Naive thymus-derived CD4-positive, alpha-beta T cell (primary cell): ENCODE data around the gene HLA-DQA2. TPM values are rescaled to one million over a fixed set of nuclear protein-coding genes. Genes with fewer than 3 reads are reported as not detected.
A peak's percentile ranks its signal among the peaks of the same experiment; 100 is the strongest.
"Not testable (repeated sequence)": the region's sequence is repeated elsewhere in the genome, so short reads cannot be mapped to it uniquely, and the experiment has no call there.

Experiments used
- ATAC-seq: fragments of 150-1000 bp; cut with Tn5 transposase; 2 replicates; pipeline ENCODE4 v1.10.0; 2021; ENCODE audit warnings: mild to moderate bottlenecking, moderate library complexity
- CTCF ChIA-PET: fragments of 350-600 bp; sonication (Branson Sonifier 250); formaldehyde crosslinking; loops from one replicate; lab custom pipeline; 2021; ENCODE audit warnings: antibody characterized with exemption; lab: Charles Lee
- POLR2A ChIA-PET: fragments of 350-600 bp; sonication (Branson Sonifier 250); formaldehyde crosslinking; loops from one replicate; lab custom pipeline; 2021; ENCODE audit warnings: antibody characterized with exemption, inconsistent platforms; lab: Charles Lee
- DNase-seq, 9 donors: peaks; one replicate each; pipeline versions ENCODE4 v3.0.0 to v3.0.0-alpha.2; 2020 to 2022; ENCODE audit warnings: mixed read lengths in 1 of 9
- H3K27ac ChIP-seq: one replicate; pipeline ENCODE4 v1.7.0; 2013; ENCODE audit warnings: mild to moderate bottlenecking, low read depth, low read length, moderate library complexity
- H3K27me3 ChIP-seq, 2 donors: one replicate each; pipeline ENCODE4 v1.7.0; 2013; ENCODE audit warnings: low read length in 2 of 2, mild to moderate bottlenecking in 2 of 2, moderate library complexity in 2 of 2; ENCODE audit not compliant: control insufficient read depth in 2 of 2, insufficient read depth in 2 of 2
- H3K36me3 ChIP-seq, 3 experiments: 1 replicate in 2 of 3; 2 replicates in 1 of 3; pipeline ENCODE4 v1.7.0; 2013; ENCODE audit warnings: low read length in 3 of 3, mild to moderate bottlenecking in 3 of 3, moderate library complexity in 1 of 3; ENCODE audit not compliant: insufficient read depth in 3 of 3, control insufficient read depth in 2 of 3
- H3K4me1 ChIP-seq, 2 donors: one replicate each; pipeline ENCODE4 v1.7.0; 2013; ENCODE audit warnings: low read length in 2 of 2, mild to moderate bottlenecking in 2 of 2, moderate library complexity in 1 of 2; ENCODE audit not compliant: control insufficient read depth in 2 of 2, insufficient read depth in 2 of 2
- H3K4me3 ChIP-seq: 2 replicates; pipeline ENCODE4 v1.7.0; 2013; ENCODE audit warnings: mild to moderate bottlenecking, low read length
- H3K9me3 ChIP-seq, 3 experiments: 1 replicate in 2 of 3; 2 replicates in 1 of 3; pipeline ENCODE4 v1.7.0; 2013; ENCODE audit warnings: low read length in 3 of 3; ENCODE audit not compliant: control insufficient read depth in 2 of 3
- H3K27ac Mint-ChIP-seq, 9 donors: one replicate each; pipeline ENCODE4 v1.8.0; 2020 to 2022; ENCODE audit warnings: mixed read lengths in 9 of 9, mild to moderate bottlenecking in 8 of 9, moderate library complexity in 5 of 9, inconsistent platforms in 2 of 9
- H3K27me3 Mint-ChIP-seq, 5 donors: one replicate each; pipeline ENCODE4 v1.8.0; 2021 to 2022; ENCODE audit warnings: mixed read lengths in 5 of 5, mild to moderate bottlenecking in 1 of 5
- H3K36me3 Mint-ChIP-seq, 5 donors: one replicate each; pipeline ENCODE4 v1.8.0; 2020 to 2022; ENCODE audit warnings: mixed read lengths in 5 of 5, mild to moderate bottlenecking in 3 of 5, inconsistent platforms in 1 of 5
- H3K4me1 Mint-ChIP-seq, 7 donors: one replicate each; pipeline ENCODE4 v1.8.0; 2020 to 2022; ENCODE audit warnings: mixed read lengths in 7 of 7, mild to moderate bottlenecking in 3 of 7, inconsistent platforms in 1 of 7
- H3K4me3 Mint-ChIP-seq, 10 donors: one replicate each; pipeline ENCODE4 v1.8.0; 2020 to 2022; ENCODE audit warnings: mild to moderate bottlenecking in 10 of 10, mixed read lengths in 10 of 10, moderate library complexity in 6 of 10, inconsistent platforms in 2 of 10
- H3K9me3 Mint-ChIP-seq, 11 donors: one replicate each; pipeline ENCODE4 v1.8.0; 2020 to 2022; ENCODE audit warnings: mixed read lengths in 11 of 11, mild to moderate bottlenecking in 4 of 11, inconsistent platforms in 1 of 11, moderate library complexity in 1 of 11
- intact Hi-C, 2 donors: fragments of 100-400 bp; cut with micrococcal nuclease; formaldehyde crosslinking; loops; one replicate each; pipeline ENCODE4 v1.15.1; 2023
- polyA plus RNA-seq, 2 donors: library from polyadenylated mRNA; unstranded; fragments of 300-500 nt; fragmentation: Illumina TruSeq; gene quantifications; one replicate each; pipeline ENCODE4 v1.2.3, GENCODE V29; 2021
- total RNA-seq, 6 experiments: library from RNA in 5 of 6; stranded (reverse) in 5 of 6; gene quantifications; 1 replicate in 5 of 6; 2 replicates in 1 of 6; pipeline ENCODE4 v1.2.3 and lab custom pipeline; 2021 to 2026

HLA-DQA2 gene
- total RNA-seq (10 to 100 TPM in 1 of 5 experiments, 1 to 10 TPM in 1, not detected in 3; 3.9 to 13.3 TPM), polyA plus RNA-seq (not detected), total RNA-seq (lab: John Stamatoyannopoulos, UW) (not detected)

GRCh38 chr6:32741031-32741960 is at the start of gene HLA-DQA2:
Gene HLA-DQA2 (plus strand): TSS chr6:32741391. CDS start chr6:32741444, 53 bp downstream.
- Histone ChIP-seq H3K4me1 (no peaks in the 10 kb centered on the region), H3K9me3 (no peaks in the 10 kb centered on the region), H3K4me3 (no peak within 1 kb of the TSS), H3K27ac (no peak within 1 kb of the TSS), H3K36me3 (no peaks in the 10 kb centered on the region), H3K27me3 (peaks cover 0 to 4% of the 10 kb centered on the region in 2 donors)
- intact Hi-C loops = no loop called here
- Mint-ChIP-seq H3K4me1 (peaks cover 0 to 4% (median 0%) of the 10 kb centered on the region in 7 donors), H3K27ac (no peak within 1 kb of the TSS), H3K36me3 (no peaks in the 10 kb centered on the region), H3K4me3 (no peak within 1 kb of the TSS), H3K9me3 (peaks cover 0 to 2% (median 0%) of the 10 kb centered on the region in 11 donors), H3K27me3 (peaks cover 20 to 41% (median 34%) of the 10 kb centered on the region in 5 donors)
- ChIA-PET POLR2A (no interaction called here), CTCF (no interaction called here)
- DNase-seq (no peak), ATAC-seq (no peak)

DNA sequence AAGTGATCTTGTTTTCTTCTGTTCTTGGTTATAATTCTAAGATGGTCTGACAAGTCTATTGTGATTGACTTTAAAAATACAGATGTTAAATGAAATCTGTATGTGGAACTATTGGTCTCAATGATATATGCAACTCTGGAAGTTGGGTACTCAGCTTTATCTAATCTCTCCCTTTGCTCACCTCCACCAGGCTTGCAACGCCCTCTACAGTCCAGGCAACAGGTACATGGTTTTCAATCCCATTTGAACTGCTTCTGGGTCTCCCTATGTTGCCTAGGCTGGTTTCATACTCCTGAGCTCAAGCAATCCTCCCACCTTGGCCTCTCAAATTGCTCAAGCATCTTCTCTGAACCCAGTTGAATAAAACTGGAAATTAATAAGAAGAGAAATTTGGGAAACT is 49.2 kb upstream of the HLA-DQA2 start:
- Mint-ChIP-seq H3K36me3 (no peaks in the 10 kb centered on the region), H3K4me1 (peaks cover 4 to 16% (median 7%) of the 10 kb centered on the region in 7 donors), H3K4me3 (no peak overlapping the region), H3K27ac (no peak overlapping the region), H3K27me3 (peaks cover 3 to 58% (median 23%) of the 10 kb centered on the region in 5 donors), H3K9me3 (peaks cover 0 to 6% (median 0%) of the 10 kb centered on the region in 11 donors)
- ATAC-seq (peak; percentile 76), DNase-seq (peak in 8 of 9 donors; percentile 13 to 62 (median 46))
- no peak overlapping the region for H3K4me3 ChIP-seq
- ChIA-PET CTCF (interaction anchor here (1.0 to 1.1 kb wide), 4 partner anchors 8 to 279 kb away, joined by 3 to 6 read pairs (median 4); no protein-coding TSS in a partner anchor), POLR2A (no interaction called here)
- no peaks in the 10 kb centered on the region for H3K36me3 ChIP-seq
- H3K27me3 ChIP-seq = no peaks in the 10 kb centered on the region
- peaks cover 0 to 1% of the 10 kb centered on the region in 2 donors for H3K4me1 ChIP-seq
- no peak overlapping the region for H3K27ac ChIP-seq
- intact Hi-C loops = loop anchor here (1.0 to 2.0 kb wide), 5 partner anchors 69 to 279 kb away; no protein-coding TSS in a partner anchor
- no peaks in the 10 kb centered on the region for H3K9me3 ChIP-seq

DNA sequence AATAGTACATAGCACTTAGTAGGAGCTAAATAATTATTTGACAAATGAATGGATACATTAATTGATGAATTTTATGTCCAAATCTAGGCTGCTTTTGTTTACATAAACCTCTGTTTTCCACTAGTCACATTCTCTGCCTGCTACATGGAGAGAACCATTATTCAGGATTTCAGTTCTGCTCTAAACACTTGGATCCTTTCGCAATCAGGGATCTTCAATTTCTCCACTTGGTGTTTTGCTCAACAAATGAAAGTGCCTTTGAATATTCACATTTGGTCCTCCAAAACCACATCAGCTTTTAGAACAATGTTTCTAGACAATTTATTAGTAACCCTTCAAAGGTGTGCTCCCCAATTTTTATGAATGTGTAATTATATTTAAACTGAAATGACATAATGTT is 44.2 kb upstream of the HLA-DQA2 start:
- no peak for ATAC-seq
- Mint-ChIP-seq H3K4me3 (no peak overlapping the region), H3K27me3 (peaks cover 28 to 84% (median 38%) of the 10 kb centered on the region in 5 donors), H3K36me3 (no peaks in the 10 kb centered on the region), H3K9me3 (peaks cover 0 to 6% (median 0%) of the 10 kb centered on the region in 11 donors), H3K4me1 (peaks cover under 1 to 12% (median 7%) of the 10 kb centered on the region in 7 donors), H3K27ac (no peak overlapping the region)
- H3K4me1 ChIP-seq = no peaks in the 10 kb centered on the region
- intact Hi-C loops = no loop called here
- H3K9me3 ChIP-seq = no peaks in the 10 kb centered on the region
- no peak overlapping the region for H3K27ac ChIP-seq
- CTCF ChIA-PET = interaction anchor here (1.0 kb wide), 1 partner anchor 75 kb away, joined by 3 read pairs; no protein-coding TSS in a partner anchor
- POLR2A ChIA-PET = no interaction called here
- no peak for DNase-seq
- H3K36me3 ChIP-seq = no peaks in the 10 kb centered on the region
- H3K27me3 ChIP-seq = no peaks in the 10 kb centered on the region
- no peak overlapping the region for H3K4me3 ChIP-seq

- Mint-ChIP-seq H3K36me3 (no peaks in the 10 kb centered on the region), H3K27ac (no peak overlapping the region), H3K4me1 (peaks cover 0 to 9% (median 5%) of the 10 kb centered on the region in 7 donors), H3K27me3 (peaks cover 26 to 69% (median 43%) of the 10 kb centered on the region in 5 donors), H3K4me3 (peak overlapping the region in 7 of 10 donors; percentile 25 to 61 (median 46)), H3K9me3 (peaks cover 0 to 5% (median 0%) of the 10 kb centered on the region in 11 donors)
- intact Hi-C loops = loop anchor here (1.0 to 5.0 kb wide), 8 partner anchors 78 to 453 kb away; no protein-coding TSS in a partner anchor
- Histone ChIP-seq H3K27me3 (no peaks in the 10 kb centered on the region), H3K27ac (no peak overlapping the region), H3K4me1 (no peaks in the 10 kb centered on the region), H3K9me3 (no peaks in the 10 kb centered on the region), H3K36me3 (no peaks in the 10 kb centered on the region), H3K4me3 (no peak overlapping the region)
- CTCF ChIA-PET = interaction anchor here (0.7 to 4.3 kb wide), 13 partner anchors 8 to 294 kb away, joined by 3 to 54 read pairs (median 4); partner anchors contain the start of gene BTNL2
- DNase-seq = peak in 6 of 9 donors; percentile 15 to 54 (median 38)
- POLR2A ChIA-PET = no interaction called here
- ATAC-seq = peak; percentile 68
Measured at GRCh38 chr6:32700391-32701040, 40.7 kb upstream of the HLA-DQA2 start.

GRCh38 chr6:32703347-32703746 is 37.8 kb upstream of the HLA-DQA2 start:
- H3K36me3 ChIP-seq = no peaks in the 10 kb centered on the region
- CTCF ChIA-PET = interaction anchor here (0.7 to 4.3 kb wide), 5 partner anchors 81 to 288 kb away, joined by 3 to 54 read pairs (median 6); no protein-coding TSS in a partner anchor
- ATAC-seq (no peak), DNase-seq (no peak)
- H3K4me3 Mint-ChIP-seq = no peak overlapping the region
- no peaks in the 10 kb centered on the region for H3K27me3 ChIP-seq
- peaks cover 0 to 5% (median 0%) of the 10 kb centered on the region in 11 donors for H3K9me3 Mint-ChIP-seq
- H3K9me3 ChIP-seq = no peaks in the 10 kb centered on the region
- H3K36me3 Mint-ChIP-seq = no peaks in the 10 kb centered on the region
- peaks cover 26 to 52% (median 38%) of the 10 kb centered on the region in 5 donors for H3K27me3 Mint-ChIP-seq
- no peak overlapping the region for H3K27ac ChIP-seq
- H3K4me1 Mint-ChIP-seq = peaks cover 0 to 9% (median 5%) of the 10 kb centered on the region in 7 donors
- no peak overlapping the region for H3K27ac Mint-ChIP-seq
- H3K4me1 ChIP-seq = no peaks in the 10 kb centered on the region
- intact Hi-C loops = loop anchor here in 1 of 2 donors (5.0 kb wide), 1 partner anchor 456 kb away; no protein-coding TSS in a partner anchor
- POLR2A ChIA-PET = no interaction called here
- no peak overlapping the region for H3K4me3 ChIP-seq

GRCh38 chr6:32705164-32705563 is 36.0 kb upstream of the HLA-DQA2 start:
- H3K27ac ChIP-seq, H3K4me1 Mint-ChIP-seq, ATAC-seq, H3K4me1 ChIP-seq, intact Hi-C loops, H3K36me3 Mint-ChIP-seq, POLR2A ChIA-PET, H3K9me3 Mint-ChIP-seq, H3K4me3 ChIP-seq, H3K27me3 ChIP-seq, DNase-seq, H3K27ac Mint-ChIP-seq, H3K4me3 Mint-ChIP-seq, H3K9me3 ChIP-seq, H3K36me3 ChIP-seq: not testable (repeated sequence)
- CTCF ChIA-PET = interaction anchor here (1.4 kb wide), 1 partner anchor 290 kb away, joined by 3 read pairs; no protein-coding TSS in a partner anchor
- peaks cover 26 to 43% (median 33%) of the 10 kb centered on the region in 5 donors for H3K27me3 Mint-ChIP-seq
